GM18526 (cell line): ENCODE data around the gene ABCE1.

Experiments
- POLR2A ChIP-seq: IDR thresholded peaks from 3 replicates; pipeline ENCODE4 v1.6.1; 2011; ENCODE audit not compliant: insufficient read length; ENCODE audit errors: extremely low read depth

ABCE1 gene

GRCh38 chr4:145097821-145098674 lies at the start of gene ABCE1, which contains the start of gene ANAPC10:
Gene ABCE1 (plus strand): TSS chr4:145098311. CDS start chr4:145104413, 6,102 bp downstream.
Gene ANAPC10 (minus strand): TSS chr4:145098196. CDS start chr4:145096099, 2,097 bp downstream.
- TF ChIP-seq POLR2A, result peak; percentile 77

- TF ChIP-seq POLR2A, result no peak
Observed at GRCh38 chr4:145048817-145049216, 49.3 kb upstream of the ABCE1 start.

GRCh38 chr4:145049241-145049640 lies 48.9 kb upstream of the ABCE1 start:
- TF ChIP-seq POLR2A, result no peak

GRCh38 chr4:145055533-145056257 lies 42.4 kb upstream of the ABCE1 start:
- TF ChIP-seq POLR2A, result no peak

GRCh38 chr4:145056325-145057130 lies 41.6 kb upstream of the ABCE1 start:
- no peak for TF ChIP-seq POLR2A

- TF ChIP-seq POLR2A, result no peak
Observed at GRCh38 chr4:145058256-145058655, 39.9 kb upstream of the ABCE1 start.

- no peak for TF ChIP-seq POLR2A
Observed at GRCh38 chr4:145061318-145061920, 36.7 kb upstream of the ABCE1 start.

- TF ChIP-seq POLR2A, result no peak
Observed at GRCh38 chr4:145066063-145066501, 32.0 kb upstream of the ABCE1 start.

GRCh38 chr4:145069361-145069760 lies 28.8 kb upstream of the ABCE1 start:
- TF ChIP-seq POLR2A, result no peak

GRCh38 chr4:145071560-145071959 lies 26.6 kb upstream of the ABCE1 start:
- TF ChIP-seq POLR2A, result no peak

GRCh38 chr4:145075742-145076468 lies 22.2 kb upstream of the ABCE1 start:
- TF ChIP-seq POLR2A, result no peak

GRCh38 chr4:145076469-145076855 lies 21.6 kb upstream of the ABCE1 start:
- TF ChIP-seq POLR2A, result no peak

GRCh38 chr4:145081756-145082155 lies 16.4 kb upstream of the ABCE1 start:
- no peak for TF ChIP-seq POLR2A

GRCh38 chr4:145083891-145084605 lies 14.1 kb upstream of the ABCE1 start:
- no peak for TF ChIP-seq POLR2A

GRCh38 chr4:145090380-145090779 lies 7.7 kb upstream of the ABCE1 start:
- no peak for TF ChIP-seq POLR2A
